Measurements from ENCODE around the gene PHACTR1. TPM values are rescaled to one million over a fixed set of nuclear protein-coding genes. Genes with fewer than 3 reads are reported as not detected.

The PHACTR1 gene
- total RNA-seq, 1 experiment from 2014 or later = 0.05 TPM

DNA sequence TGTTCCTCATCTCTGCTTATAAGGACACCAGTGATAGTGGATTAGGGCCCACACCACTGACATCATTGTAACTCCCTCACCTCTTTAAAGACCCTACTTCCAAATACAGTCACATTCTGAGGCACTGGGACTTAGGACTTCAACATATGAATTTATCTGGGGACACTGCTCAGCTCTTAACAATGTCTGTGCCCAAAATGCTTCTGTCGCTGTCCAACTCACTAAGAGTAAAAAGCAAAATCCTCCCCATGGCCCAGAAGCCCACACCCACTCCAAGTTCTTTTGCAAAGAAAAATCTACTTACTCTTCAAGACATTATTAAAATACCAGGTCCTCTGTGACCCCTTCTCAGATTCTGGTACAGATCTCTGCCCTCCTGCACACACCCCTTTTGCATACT is 495.5 kb downstream of the PHACTR1 start:
- ChIA-PET POLR2A (no interaction called here), CTCF (no interaction called here)
- no peaks in the 10 kb centered on the region for H3K4me1 ChIP-seq (ENCODE audit: control insufficient read depth, insufficient read depth, low read length)
- BruUV-seq (replicated peaks) = no TSS peak
- DNase-seq (ENCODE audit: low read depth, low spot score) (no peak), ATAC-seq (no peak)
- peaks cover 2% of the 10 kb centered on the region for H3K27me3 ChIP-seq (ENCODE audit: control insufficient read depth, insufficient read depth, low read length)
- no peak overlapping the region for H3K27ac ChIP-seq (ENCODE audit: low read length)
- intact Hi-C loops (cut with micrococcal nuclease; ENCODE audit: unreplicated experiment) (no loop called here), in situ Hi-C loops (cut with HindIII; ENCODE audit: low pct_unique_long_range_greater_than_20kb, low sequenced_read_pairs) (no loop called here)
- TF ChIP-seq POLR2AphosphoS5 (IDR thresholded peaks at IDR 0.05; ENCODE audit: low read depth, low read length) = no peak
- TF ChIP-seq, protein P1, sequence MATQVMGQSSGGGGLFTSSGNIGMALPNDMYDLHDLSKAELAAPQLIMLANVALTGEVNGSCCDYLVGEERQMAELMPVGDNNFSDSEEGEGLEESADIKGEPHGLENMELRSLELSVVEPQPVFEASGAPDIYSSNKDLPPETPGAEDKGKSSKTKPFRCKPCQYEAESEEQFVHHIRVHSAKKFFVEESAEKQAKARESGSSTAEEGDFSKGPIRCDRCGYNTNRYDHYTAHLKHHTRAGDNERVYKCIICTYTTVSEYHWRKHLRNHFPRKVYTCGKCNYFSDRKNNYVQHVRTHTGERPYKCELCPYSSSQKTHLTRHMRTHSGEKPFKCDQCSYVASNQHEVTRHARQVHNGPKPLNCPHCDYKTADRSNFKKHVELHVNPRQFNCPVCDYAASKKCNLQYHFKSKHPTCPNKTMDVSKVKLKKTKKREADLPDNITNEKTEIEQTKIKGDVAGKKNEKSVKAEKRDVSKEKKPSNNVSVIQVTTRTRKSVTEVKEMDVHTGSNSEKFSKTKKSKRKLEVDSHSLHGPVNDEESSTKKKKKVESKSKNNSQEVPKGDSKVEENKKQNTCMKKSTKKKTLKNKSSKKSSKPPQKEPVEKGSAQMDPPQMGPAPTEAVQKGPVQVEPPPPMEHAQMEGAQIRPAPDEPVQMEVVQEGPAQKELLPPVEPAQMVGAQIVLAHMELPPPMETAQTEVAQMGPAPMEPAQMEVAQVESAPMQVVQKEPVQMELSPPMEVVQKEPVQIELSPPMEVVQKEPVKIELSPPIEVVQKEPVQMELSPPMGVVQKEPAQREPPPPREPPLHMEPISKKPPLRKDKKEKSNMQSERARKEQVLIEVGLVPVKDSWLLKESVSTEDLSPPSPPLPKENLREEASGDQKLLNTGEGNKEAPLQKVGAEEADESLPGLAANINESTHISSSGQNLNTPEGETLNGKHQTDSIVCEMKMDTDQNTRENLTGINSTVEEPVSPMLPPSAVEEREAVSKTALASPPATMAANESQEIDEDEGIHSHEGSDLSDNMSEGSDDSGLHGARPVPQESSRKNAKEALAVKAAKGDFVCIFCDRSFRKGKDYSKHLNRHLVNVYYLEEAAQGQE (IDR thresholded peaks at IDR 0.05; ENCODE audit: insufficient read depth in 1 of 2, low read depth in 2 of 2, low read length in 1 of 2) = no peak
- TF ChIP-seq, protein P2, sequence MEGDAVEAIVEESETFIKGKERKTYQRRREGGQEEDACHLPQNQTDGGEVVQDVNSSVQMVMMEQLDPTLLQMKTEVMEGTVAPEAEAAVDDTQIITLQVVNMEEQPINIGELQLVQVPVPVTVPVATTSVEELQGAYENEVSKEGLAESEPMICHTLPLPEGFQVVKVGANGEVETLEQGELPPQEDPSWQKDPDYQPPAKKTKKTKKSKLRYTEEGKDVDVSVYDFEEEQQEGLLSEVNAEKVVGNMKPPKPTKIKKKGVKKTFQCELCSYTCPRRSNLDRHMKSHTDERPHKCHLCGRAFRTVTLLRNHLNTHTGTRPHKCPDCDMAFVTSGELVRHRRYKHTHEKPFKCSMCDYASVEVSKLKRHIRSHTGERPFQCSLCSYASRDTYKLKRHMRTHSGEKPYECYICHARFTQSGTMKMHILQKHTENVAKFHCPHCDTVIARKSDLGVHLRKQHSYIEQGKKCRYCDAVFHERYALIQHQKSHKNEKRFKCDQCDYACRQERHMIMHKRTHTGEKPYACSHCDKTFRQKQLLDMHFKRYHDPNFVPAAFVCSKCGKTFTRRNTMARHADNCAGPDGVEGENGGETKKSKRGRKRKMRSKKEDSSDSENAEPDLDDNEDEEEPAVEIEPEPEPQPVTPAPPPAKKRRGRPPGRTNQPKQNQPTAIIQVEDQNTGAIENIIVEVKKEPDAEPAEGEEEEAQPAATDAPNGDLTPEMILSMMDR (IDR thresholded peaks at IDR 0.05) = no peak
- TF ChIP-seq SIN3A (IDR thresholded peaks at IDR 0.05; ENCODE audit: borderline replicate concordance, insufficient read depth, low read depth, low read length) = no peak
- no peak for TF ChIP-seq TCF7L2 (IDR thresholded peaks at IDR 0.05; ENCODE audit: low read depth, low read length)
- no peak overlapping the region for H3K4me3 ChIP-seq (ENCODE audit: low read depth in 2 of 2, low read length in 2 of 2)
- H3K36me3 ChIP-seq (ENCODE audit: control insufficient read depth, insufficient read depth, low read length) = no peaks in the 10 kb centered on the region
- no peaks in the 10 kb centered on the region for H3K9me3 ChIP-seq (ENCODE audit: control insufficient read depth, insufficient read depth, low read depth, low read length)

DNA sequence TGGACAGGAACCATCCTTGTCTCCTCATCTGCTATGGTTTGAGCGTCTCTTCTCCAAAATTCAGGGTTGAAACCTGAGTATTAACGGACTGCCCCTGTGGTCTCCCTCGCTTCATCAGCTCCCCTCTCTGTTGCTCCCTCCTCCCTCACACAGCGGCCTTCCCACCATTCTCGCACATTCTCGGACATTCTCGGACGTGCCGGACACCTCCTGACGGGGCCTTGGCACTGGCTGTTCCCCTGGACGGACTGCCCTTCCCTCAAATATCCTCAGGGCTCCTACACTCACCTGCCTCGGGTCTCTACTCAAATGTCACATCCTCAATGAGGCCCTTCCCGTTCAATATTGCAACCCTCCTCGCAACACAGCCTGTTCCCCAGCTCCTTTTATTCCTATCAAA is 496.0 kb downstream of the PHACTR1 start:
- Histone ChIP-seq H3K27me3 (ENCODE audit: control insufficient read depth, insufficient read depth, low read length) (peaks cover 5% of the 10 kb centered on the region), H3K36me3 (ENCODE audit: control insufficient read depth, insufficient read depth, low read length) (no peaks in the 10 kb centered on the region), H3K27ac (ENCODE audit: low read length) (no peak overlapping the region), H3K9me3 (ENCODE audit: control insufficient read depth, insufficient read depth, low read depth, low read length) (no peaks in the 10 kb centered on the region), H3K4me1 (ENCODE audit: control insufficient read depth, insufficient read depth, low read length) (no peaks in the 10 kb centered on the region), H3K4me3 (ENCODE audit: low read depth in 2 of 2, low read length in 2 of 2) (no peak overlapping the region)
- no TSS peak for BruUV-seq (replicated peaks)
- ATAC-seq (no peak), DNase-seq (ENCODE audit: low read depth, low spot score) (no peak)
- intact Hi-C loops (cut with micrococcal nuclease; ENCODE audit: unreplicated experiment) (no loop called here), in situ Hi-C loops (cut with HindIII; ENCODE audit: low pct_unique_long_range_greater_than_20kb, low sequenced_read_pairs) (no loop called here)
- no peak for TF ChIP-seq SIN3A (IDR thresholded peaks at IDR 0.05; ENCODE audit: borderline replicate concordance, insufficient read depth, low read depth, low read length)
- TF ChIP-seq, protein P1 (IDR thresholded peaks at IDR 0.05; ENCODE audit: insufficient read depth in 1 of 2, low read depth in 2 of 2, low read length in 1 of 2) = no peak
- TF ChIP-seq TCF7L2 (IDR thresholded peaks at IDR 0.05; ENCODE audit: low read depth, low read length) = no peak
- TF ChIP-seq, protein P2 (IDR thresholded peaks at IDR 0.05) = no peak
- no peak for TF ChIP-seq POLR2AphosphoS5 (IDR thresholded peaks at IDR 0.05; ENCODE audit: low read depth, low read length)
- CTCF ChIA-PET = no interaction called here
- POLR2A ChIA-PET = no interaction called here
